Stimulated activated naive CD4-positive, alpha-beta T cell (primary cell): ENCODE data around the gene MSANTD7.
"Not testable (repeated sequence)": the region's sequence is repeated elsewhere in the genome, so short reads cannot be mapped to it uniquely, and the experiment has no call there.

Source experiments
- DNase-seq, 6 experiments: peaks; one replicate each; lab custom pipeline; 2025; lab: John Stamatoyannopoulos, UW

Gene MSANTD7

GRCh38 chr10:14837003-14837756, 926 bp upstream of the MSANTD7 start:
- DNase-seq, result no peak

DNA sequence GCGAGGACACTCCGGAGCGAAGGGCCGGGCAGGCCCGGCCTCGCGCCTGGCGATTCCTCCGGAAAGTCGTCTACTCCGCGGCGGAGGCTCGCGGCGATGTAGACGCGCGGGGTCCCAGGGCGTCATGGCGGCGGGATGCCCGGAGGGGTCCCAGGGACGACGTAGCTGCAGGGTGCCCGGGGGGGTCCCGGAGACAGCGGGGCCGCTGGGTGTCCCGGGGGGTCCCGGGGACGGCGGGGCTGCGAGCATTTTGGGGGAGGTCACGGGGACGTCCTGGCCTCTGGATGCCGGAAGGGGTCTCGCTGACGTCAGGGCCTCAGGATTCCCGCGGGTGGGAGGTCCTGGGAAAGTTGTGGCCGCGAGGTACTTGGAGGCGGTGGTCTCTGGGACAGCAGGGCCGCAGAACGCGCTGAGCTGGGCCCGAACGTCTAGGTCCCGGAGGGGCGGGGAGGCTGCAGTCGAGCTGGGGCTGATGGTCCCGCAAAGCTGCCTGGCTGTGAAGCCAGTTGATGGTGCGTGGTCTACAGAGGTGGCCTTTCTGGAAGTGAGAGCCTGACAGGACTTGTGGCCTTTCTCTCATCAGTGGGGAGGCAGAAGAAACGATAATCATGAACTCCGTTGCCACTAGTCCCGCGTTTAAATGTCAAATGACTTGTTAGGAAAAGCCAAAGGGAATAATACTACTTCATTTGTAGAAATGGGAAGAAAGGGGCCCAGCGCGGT, 637 bp downstream of the MSANTD7 start:
- DNase-seq, result peak in 3 of 6 experiments; percentile 29 to 51 (median 34)

DNA sequence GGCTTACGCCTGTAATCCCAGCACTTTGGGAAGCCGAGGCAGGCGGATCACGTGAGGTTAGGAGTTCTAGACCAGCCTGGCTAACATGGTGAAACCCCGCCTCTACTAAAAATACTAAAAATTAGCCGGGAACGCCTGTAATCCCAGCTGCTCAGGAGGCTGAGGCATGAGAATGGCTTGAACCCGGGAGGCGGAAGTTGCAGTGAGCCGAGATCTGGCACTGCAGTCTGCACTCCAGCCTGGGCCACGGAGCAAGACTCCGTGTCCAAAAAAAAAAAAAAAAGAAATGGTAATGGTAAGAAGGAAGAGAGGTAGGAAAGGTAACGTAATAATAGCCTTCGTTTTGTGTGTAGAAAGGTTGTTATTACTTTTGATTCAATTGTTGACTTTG, 1.2 kb downstream of the MSANTD7 start:
- DNase-seq, result no peak

- no peak for DNase-seq
Measured at GRCh38 chr10:14840178-14840577, 2.1 kb downstream of the MSANTD7 start.

GRCh38 chr10:14843327-14843988, 5.4 kb downstream of the MSANTD7 start:
- no peak for DNase-seq

DNA sequence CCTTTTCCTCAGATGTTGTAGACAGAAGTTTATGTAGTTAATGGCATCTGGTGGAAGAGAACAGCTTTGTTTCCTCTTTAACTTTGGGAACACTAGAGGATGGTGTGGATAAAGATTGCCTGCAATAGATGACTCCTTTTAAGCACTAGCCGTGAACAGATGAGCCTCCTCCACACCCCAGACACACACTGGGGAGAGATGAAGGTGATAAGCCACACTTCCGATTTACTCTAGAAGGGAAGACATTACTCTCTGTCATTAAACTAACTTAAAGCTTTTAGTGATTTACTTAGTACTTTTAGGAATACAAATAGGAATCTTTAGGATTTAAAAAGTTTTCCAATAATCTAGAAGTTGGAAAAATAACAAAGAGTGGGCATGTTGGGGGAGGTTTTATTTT, 6.8 kb downstream of the MSANTD7 start:
- no peak for DNase-seq

GRCh38 chr10:14852236-14852635, 14.1 kb downstream of the MSANTD7 start:
- no peak for DNase-seq

- DNase-seq, result no peak
Measured at GRCh38 chr10:14855453-14855852, 17.3 kb downstream of the MSANTD7 start.

GRCh38 chr10:14858338-14858960, 20.3 kb downstream of the MSANTD7 start:
- no peak for DNase-seq

DNA sequence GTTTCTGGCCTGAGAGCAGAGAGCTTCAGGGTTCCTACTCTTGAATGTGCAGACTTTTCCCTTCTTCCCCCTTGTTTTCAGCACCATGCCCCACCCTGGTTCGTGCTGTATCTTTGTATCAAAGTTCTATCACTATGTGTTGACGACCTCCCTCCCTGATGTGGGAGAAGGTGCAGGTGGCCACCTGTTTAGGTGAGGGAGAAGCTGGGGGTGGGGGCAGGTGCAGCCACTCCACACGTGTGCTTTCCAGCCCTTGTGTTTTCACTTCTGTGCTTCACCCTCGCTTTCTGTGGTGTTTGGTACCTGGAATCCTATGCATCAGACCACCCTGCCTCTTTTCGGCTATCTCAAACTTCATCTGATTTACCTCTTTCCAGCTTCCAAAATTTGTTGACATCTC, 20.9 kb downstream of the MSANTD7 start:
- no peak for DNase-seq

DNA sequence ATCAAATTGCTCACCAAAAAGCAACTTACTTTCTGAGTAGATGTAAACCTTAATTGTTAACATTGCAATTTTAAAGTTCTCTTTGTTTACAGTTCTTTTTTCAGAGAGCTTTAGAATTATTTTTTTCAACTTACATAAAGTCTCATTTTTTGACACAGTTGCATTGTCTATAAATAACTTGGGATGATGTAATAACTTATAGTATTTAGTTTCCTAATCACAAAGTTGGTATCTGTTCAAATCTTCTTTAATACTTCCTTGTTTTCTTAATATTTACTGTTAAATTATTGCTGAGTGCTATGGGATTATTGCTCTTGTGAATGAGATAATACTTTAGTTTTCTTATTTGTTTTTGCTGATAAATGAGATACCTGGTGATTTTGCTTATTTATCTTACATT, 21.7 kb downstream of the MSANTD7 start:
- DNase-seq, result no peak

- no peak for DNase-seq
Measured at GRCh38 chr10:14860791-14861190, 22.7 kb downstream of the MSANTD7 start.

- not testable (repeated sequence) for DNase-seq
Measured at GRCh38 chr10:14864466-14864865, 26.4 kb downstream of the MSANTD7 start.

GRCh38 chr10:14864871-14865270, 26.8 kb downstream of the MSANTD7 start:
- not testable (repeated sequence) for DNase-seq

DNA sequence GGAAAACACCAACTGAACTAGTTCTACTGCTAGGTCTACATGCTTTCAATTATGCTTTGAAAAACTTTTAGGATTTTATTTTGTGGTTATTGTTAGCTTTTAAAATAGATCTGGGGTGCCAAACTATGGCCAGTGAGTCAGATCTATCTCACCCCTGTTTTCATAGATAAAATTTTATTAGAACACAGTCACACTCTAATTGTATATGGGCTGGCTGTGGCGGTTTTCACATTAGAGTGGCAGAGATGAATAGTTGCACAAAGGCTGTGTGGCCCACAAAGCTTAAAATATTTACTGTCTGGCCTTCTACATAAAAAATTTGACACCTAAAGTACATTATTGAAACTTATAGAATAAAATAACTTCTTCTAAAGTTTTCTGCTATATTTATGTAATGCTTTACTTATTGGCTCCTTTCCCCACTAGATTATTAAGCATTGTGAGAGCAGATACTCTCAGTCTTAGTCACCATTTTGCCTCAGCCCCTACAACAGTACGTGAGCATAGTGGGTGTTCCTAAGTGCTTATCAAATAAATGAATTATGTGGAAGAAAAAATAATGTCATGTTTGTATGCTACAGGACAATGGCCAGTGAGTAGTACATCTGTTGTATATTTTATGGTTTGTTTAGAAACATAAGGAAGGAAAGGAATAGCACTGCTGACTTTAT, 35.1 kb downstream of the MSANTD7 start:
- DNase-seq, result no peak

- DNase-seq, result no peak
Measured at GRCh38 chr10:14875941-14876340, 37.8 kb downstream of the MSANTD7 start.

GRCh38 chr10:14876764-14877163, 38.7 kb downstream of the MSANTD7 start:
- DNase-seq, result no peak

- peak; percentile 76 to 90 (median 84) for DNase-seq
Measured at GRCh38 chr10:14878266-14879123, 40.4 kb downstream of the MSANTD7 start, which contains the start of gene SUV39H2. Gene SUV39H2, plus strand, starts transcription at chr10:14878866. Its CDS starts 23 bp downstream, at chr10:14878889.

GRCh38 chr10:14879124-14879927, 41.2 kb downstream of the MSANTD7 start:
- peak in 5 of 6 experiments; percentile 26 to 53 (median 42) for DNase-seq

GRCh38 chr10:14879928-14880193, 41.8 kb downstream of the MSANTD7 start:
- peak in 1 of 6 experiments; percentile 22 for DNase-seq
